HG03103 (cell line): ENCODE results near the gene MGAT5.
"Not testable (repeated sequence)": the region's sequence is repeated elsewhere in the genome, so short reads cannot be mapped to it uniquely, and the experiment has no call there.

Experiments
- ATAC-seq: cut with Tn5 transposase; IDR thresholded peaks from one replicate; pipeline ENCODE4 v1.9.1; 2021; ENCODE audit warnings: low read depth; ENCODE audit not compliant: unreplicated experiment

Gene MGAT5

GRCh38 chr2:134275058-134275862 lies 21.4 kb downstream of the MGAT5 start:
- ATAC-seq, result peak; percentile 71

GRCh38 chr2:134276381-134277172 lies 22.7 kb downstream of the MGAT5 start:
- no peak for ATAC-seq

- no peak for ATAC-seq
Measured at GRCh38 chr2:134277223-134277622, 23.4 kb downstream of the MGAT5 start.

GRCh38 chr2:134278553-134278952 lies 24.7 kb downstream of the MGAT5 start:
- ATAC-seq, result no peak

GRCh38 chr2:134279417-134279816 lies 25.5 kb downstream of the MGAT5 start:
- ATAC-seq, result no peak

GRCh38 chr2:134280231-134280630 lies 26.4 kb downstream of the MGAT5 start:
- no peak for ATAC-seq

GRCh38 chr2:134280726-134281125 lies 26.9 kb downstream of the MGAT5 start:
- ATAC-seq, result no peak

- ATAC-seq, result no peak
Measured at GRCh38 chr2:134281815-134282419, 28.0 kb downstream of the MGAT5 start.

GRCh38 chr2:134282629-134283400 lies 28.9 kb downstream of the MGAT5 start:
- peak; percentile 87 for ATAC-seq

GRCh38 chr2:134283661-134284060 lies 29.8 kb downstream of the MGAT5 start:
- ATAC-seq, result no peak

- no peak for ATAC-seq
Measured at GRCh38 chr2:134284119-134284670, 30.3 kb downstream of the MGAT5 start.

- peak; percentile 39 for ATAC-seq
Measured at GRCh38 chr2:134287323-134287722, 33.5 kb downstream of the MGAT5 start.

GRCh38 chr2:134288814-134289213 lies 34.9 kb downstream of the MGAT5 start:
- no peak for ATAC-seq

GRCh38 chr2:134289225-134289624 lies 35.4 kb downstream of the MGAT5 start:
- ATAC-seq, result no peak

- peak; percentile 53 for ATAC-seq
Measured at GRCh38 chr2:134290358-134290757, 36.5 kb downstream of the MGAT5 start.

GRCh38 chr2:134292514-134292913 lies 38.6 kb downstream of the MGAT5 start:
- no peak for ATAC-seq

- no peak for ATAC-seq
Measured at GRCh38 chr2:134293719-134294537, 40.1 kb downstream of the MGAT5 start.

GRCh38 chr2:134294598-134294997 lies 40.7 kb downstream of the MGAT5 start:
- ATAC-seq, result not testable (repeated sequence)

GRCh38 chr2:134295441-134295840 lies 41.6 kb downstream of the MGAT5 start:
- no peak for ATAC-seq
